ENCODE data around the gene PTPRE.

The PTPRE gene

DNA sequence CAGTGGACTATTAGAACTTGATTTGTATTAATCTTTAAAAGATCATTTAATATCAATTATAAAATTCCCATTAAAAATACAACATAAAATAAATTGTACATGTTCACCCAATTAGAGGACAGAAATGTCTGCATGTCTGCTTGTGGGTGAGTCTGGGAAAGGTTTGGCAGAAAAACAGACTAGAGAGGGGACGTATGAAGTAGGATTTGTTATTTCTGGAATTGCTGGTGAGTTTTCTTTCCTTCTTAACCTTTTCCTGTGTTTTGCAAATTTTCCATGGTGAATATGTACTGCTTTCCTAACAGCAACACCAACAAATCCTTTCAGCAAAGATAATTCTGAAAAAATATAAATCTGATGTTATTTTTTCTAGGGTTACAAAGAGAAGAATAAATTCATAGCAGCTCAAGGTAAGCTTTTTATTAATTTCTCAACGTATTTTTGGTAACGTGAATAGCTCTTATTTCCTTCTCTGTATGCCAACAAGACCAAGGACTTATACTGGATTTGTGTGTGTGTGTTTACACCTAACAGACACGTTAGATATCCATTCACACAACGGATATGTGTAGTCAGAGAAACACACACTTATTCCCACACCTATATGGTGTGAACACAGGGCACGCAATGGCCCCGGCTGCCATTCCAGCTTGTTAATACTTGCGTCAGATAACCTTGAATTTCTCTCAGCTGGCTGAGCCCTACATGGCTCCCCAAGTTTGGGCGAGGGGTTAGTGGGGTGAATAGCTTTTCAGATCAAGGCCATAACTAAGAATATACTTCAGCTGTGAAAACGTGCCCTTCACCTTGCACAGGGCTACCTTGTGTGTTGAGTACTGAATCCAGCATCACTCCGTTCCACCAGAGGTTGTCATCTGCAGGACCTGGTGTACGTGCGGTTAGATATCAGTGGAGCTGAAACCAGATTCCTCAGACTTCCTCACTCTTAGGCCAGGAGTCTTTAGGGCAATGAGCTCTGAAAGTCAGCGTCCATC, 154.7 kb downstream of the PTPRE start:
- no peak for DNase-seq (ENCODE audit: low read depth)
- no peak for TF ChIP-seq CTCF (IDR thresholded peaks at IDR 0.05; ENCODE audit: low read depth, low read length, missing control alignments)
- no peak overlapping the region for H3K4me3 ChIP-seq (ENCODE audit: low read depth, low read length)
- in situ Hi-C loops (cut with HindIII; ENCODE audit: low sequenced_read_pairs): no loop called here

DNA sequence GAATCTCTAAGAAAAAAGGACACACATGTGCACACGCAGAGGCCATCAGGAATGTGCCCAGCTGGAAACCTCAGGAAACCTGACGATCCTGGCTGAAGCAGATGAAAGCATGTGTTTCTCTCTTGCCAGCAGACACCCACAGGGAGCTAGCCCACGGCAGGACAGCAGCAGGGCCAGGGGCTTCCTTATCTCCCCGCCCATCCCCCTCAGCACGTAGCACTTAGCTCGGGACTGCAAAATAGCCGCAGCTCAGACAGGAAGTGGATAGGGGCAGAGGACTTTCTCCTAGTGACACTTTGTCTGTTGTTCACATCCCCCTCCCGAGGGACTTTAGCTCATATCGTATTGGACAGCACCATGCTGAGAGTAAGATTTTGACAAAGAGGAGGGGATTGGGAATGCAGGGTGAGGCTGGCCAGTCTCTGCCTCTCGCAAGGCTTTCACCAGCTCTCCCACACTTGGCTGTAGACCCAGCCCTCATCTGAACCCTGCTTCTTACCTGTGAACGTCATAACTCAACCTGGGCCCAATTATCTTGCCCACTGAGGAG, 155.5 kb downstream of the PTPRE start:
- no peak for TF ChIP-seq CTCF (IDR thresholded peaks at IDR 0.05; ENCODE audit: low read depth, low read length, missing control alignments)
- no peak for DNase-seq (ENCODE audit: low read depth)
- in situ Hi-C loops (cut with HindIII; ENCODE audit: low sequenced_read_pairs): no loop called here
- no peak overlapping the region for H3K4me3 ChIP-seq (ENCODE audit: low read depth, low read length)

- no peak for TF ChIP-seq CTCF (IDR thresholded peaks at IDR 0.05; ENCODE audit: low read depth, low read length, missing control alignments)
- no peak for DNase-seq (ENCODE audit: low read depth)
- no peak overlapping the region for H3K4me3 ChIP-seq (ENCODE audit: low read depth, low read length)
- in situ Hi-C loops (cut with HindIII; ENCODE audit: low sequenced_read_pairs): no loop called here
Observed at GRCh38 chr10:128062881-128063563, 156.1 kb downstream of the PTPRE start.

DNA sequence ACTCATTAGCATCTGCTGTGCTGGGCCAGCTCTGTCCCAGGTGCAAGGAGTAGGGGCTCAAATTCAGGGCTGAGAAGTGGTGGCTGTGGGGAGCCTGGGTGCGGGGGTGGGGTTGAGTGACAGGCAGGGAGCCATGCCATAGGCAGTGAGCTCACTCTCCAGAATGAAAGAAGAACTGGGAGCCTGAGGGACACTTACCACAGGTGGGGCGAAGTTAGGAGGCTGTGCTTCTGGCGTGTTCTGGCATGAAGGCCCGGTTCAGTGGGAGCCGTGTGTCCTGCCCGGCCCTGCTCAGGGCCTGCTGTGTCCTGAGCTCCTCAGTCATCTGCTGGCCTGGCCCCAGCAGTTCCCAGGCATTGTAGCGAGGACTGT, 156.8 kb downstream of the PTPRE start:
- DNase-seq (ENCODE audit: low read depth): no peak

GRCh38 chr10:128064108-128064969, 157.4 kb downstream of the PTPRE start:
- no peak overlapping the region for H3K4me3 ChIP-seq (ENCODE audit: low read depth, low read length)
- TF ChIP-seq CTCF (IDR thresholded peaks at IDR 0.05; ENCODE audit: low read depth, low read length, missing control alignments): no peak
- peak; percentile 52 for DNase-seq (ENCODE audit: low read depth)
- in situ Hi-C loops (cut with HindIII; ENCODE audit: low sequenced_read_pairs): no loop called here

More for the DNA sequence above, 156.8 kb downstream of the PTPRE start:
- H3K4me3 ChIP-seq (ENCODE audit: low read depth, low read length): no peak overlapping the region
- in situ Hi-C loops (cut with HindIII; ENCODE audit: low sequenced_read_pairs): no loop called here
- TF ChIP-seq CTCF (IDR thresholded peaks at IDR 0.05; ENCODE audit: low read depth, low read length, missing control alignments): no peak
